OCI-M2 (cell line): ENCODE data around the gene ITCH.
"Not testable (repeated sequence)": the region's sequence is repeated elsewhere in the genome, so short reads cannot be mapped to it uniquely, and the experiment has no call there.

ENCODE experiments used
- DNase-seq: peaks from one replicate; lab custom pipeline; 2025; ENCODE audit not compliant: unreplicated experiment; lab: John Stamatoyannopoulos, UW

ITCH gene

DNA sequence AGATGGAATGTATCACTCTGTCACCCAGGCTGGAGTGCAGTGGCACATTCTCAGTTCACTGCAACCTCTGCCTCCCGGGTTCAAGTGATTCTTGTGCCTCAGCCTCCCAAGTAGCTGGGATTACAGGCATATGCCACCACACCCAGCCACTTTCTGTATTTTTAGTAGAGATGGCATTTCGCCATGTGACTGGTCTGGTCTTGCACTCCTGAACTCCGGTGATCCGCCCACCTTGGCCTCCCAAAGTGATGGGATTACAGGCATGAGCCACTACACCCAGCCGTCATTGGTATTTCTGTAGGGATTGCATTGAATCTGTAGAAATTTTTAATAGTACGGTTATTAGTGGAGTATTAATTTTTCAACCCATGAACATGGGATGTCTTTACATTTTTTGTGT is 134.5 kb downstream of the ITCH start:
- not testable (repeated sequence) for DNase-seq

DNA sequence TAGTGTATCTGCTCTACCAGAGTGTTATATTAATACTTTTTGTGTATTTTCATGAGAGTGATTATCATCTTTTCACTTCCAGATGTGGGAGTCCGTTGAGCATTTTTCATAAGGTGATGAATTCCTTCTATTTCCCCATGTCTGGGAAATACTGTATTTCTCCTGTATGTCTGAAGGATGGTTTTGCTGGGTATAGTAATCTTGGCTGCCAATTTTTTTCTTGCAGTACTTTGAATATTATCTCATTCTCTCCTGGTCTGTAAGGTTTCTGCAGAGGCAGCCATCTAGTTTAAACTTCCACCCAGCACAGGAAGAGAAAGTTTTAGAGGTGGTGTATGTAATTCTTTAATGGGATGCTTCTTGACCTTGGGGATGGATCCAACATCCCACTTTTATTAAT is 137.8 kb downstream of the ITCH start:
- DNase-seq: no peak

DNA sequence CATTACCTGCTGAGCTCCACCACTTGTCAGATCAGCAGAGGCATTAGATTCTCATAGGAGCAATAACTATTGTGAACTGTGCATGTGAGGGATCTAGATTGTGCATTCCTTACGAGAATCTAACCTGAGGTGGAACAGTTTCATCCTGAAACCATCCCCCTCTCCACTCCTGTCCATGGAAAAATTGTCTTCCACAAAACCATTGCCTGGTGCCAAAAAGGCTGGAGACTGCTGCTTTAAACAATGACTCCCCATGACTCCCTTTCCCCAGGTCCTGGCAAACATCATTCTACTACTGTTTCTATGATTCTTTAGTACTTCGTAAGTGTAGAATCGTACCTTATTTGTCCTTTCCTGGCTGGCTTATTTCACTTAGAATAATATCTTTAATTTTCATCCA is 143.4 kb downstream of the ITCH start:
- no peak for DNase-seq

DNA sequence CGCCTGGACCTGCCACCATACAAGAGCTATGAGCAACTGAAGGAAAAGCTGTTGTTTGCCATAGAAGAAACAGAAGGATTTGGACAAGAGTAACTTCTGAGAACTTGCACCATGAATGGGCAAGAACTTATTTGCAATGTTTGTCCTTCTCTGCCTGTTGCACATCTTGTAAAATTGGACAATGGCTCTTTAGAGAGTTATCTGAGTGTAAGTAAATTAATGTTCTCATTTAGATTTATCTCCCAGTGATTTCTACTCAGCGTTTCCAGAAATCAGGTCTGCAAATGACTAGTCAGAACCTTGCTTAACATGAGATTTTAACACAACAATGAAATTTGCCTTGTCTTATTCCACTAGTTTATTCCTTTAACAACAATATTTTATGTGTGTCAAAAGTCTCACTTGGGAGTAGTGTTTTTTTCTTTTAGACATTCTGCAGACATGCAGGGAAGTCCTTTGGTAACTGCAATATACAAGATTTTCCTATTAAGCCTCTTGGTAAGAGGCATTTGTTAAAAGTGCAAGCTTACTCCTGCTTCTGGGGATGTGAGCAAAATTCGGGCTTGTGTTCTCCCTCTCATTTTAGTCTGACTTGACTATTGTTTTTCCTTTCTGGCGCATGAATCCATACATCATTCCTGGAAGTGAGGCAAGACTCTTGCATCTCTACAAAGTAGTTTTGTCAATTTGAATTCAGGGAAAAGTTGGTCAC is 144.8 kb downstream of the ITCH start:
- no peak for DNase-seq

DNA sequence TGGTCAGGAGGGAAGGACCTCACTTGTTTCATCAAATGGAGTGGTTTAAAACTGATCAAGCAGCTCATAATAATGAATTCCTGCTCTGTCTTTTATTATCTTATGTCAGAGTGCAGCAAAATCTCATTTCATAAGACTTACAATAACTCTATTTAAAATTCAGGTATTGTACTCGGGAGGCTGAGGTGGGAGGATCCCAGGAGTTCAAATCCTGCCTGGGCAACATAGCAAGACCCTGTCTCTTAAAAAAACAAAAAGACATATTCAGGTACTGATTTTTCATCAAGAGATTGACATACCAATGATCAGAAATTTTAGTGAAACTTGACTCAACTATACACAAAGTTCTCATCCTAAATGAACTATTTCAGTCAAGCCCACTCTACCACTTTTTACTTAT is 147.5 kb downstream of the ITCH start:
- no peak for DNase-seq

DNA sequence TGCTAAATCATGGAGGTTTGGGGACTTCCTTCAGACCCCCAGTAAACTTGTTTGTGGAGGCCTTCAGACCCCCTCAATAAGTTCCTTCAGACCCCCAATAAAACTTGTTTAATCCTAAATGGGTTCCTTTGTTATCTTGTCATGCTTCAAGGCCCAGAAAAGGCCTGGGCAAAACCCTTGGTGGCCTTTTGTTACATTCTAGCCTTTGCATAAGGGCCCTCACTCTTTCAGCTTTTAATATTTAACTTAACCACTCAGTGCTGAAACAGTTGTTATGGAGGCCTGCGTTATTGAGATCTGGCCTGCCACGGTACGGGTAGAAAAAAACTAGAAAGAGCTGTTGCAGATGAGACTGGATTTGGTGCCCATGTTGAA is 148.8 kb downstream of the ITCH start:
- DNase-seq: no peak

DNA sequence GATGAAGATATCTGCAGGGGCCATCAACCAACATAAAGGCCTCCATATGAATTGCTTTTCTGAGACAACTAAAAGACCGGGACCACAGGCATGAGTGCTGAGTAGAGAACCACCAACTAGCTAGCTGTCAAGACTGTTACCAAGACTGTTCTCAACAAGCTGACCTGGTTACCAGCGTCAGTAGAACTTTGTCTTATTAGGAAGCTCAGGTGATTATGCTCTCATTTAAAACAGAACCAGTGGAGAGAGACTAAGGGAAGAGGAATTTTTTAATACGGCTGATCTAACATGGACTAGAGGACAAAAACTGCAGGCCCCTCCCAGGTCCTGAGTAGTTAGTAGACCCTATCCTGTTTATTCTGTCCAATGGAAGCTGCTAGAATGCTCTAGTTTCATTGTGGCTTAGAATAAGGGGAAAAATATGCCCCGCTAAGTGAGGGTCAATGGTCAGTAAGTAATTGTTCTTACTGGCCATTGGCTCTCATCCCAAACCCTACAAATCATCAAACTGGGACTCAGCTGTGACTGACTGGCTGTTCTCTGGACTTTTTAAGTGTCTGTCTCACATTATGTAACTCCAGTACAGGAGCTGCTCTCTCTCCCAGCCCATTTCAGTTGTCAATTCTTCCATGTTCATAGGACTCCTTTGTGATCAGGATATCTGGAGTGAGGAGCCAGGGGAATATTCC is 149.3 kb downstream of the ITCH start:
- DNase-seq: no peak

DNA sequence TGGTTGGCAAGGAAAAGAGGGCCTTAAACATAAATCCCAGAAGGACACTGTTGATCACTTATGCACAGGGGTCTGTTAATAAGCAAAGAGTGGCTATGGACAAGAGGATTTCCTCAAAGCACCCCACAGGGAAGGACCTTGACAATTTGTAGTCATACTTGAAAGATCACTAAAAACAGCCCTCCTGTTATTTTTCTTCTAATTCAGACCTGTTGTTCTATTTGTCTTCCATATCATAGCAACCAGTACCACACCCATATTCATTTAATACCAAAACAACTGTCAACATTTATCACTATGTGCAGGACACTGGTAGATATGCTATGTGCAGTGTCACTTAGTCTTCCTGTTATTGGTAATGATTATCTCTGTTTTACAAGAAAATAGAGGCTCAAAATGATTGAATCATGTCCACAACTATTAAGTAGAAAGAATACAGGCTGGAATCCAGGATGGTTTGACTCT is 149.9 kb downstream of the ITCH start:
- DNase-seq: no peak

DNA sequence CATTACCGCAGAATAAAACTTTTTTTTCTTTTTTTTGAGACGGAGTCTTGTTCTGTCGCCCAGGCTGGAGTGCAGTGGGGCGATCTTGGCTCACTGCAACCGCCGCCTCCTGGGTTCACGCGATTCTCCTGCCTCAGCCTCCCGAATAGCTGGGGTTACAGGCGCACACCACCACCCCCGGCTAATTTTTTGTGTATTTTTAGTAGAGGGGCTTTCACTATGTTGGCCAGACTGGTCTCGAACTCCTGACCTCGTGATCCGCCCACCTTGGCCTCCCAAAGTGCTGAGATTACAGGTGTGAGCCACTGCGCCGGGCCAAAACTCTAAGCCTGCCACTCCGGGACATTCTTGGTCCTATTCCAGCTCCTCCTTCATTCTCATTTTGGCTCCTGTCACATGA is 151.0 kb downstream of the ITCH start:
- not testable (repeated sequence) for DNase-seq

DNA sequence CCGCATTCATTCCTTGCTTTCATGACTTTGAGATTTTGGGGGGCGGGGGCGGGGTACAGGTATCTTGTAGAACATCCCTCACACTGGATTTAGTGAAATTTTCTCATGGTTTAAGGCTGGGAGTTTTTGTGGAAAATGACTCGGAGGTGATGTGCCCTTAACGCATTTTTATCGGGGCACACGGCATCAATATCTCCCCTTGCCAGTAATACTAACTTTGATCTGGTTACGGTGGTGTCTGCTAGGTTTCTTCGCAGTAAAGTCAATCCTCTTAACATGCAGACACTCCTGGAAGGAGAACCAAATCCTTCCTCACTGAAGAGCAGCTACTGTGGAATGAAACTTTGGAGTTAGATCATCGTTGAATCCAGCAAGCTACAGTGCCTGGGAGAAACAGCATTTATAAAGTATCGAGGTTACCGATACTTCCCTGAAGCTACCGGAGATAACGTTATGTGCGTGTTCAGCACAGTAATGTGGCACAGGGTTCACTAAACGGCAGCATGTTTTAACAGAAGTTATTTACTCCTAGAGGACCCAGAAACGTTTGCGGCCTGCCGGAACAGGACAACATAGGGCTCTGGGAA is 151.9 kb downstream of the ITCH start:
- DNase-seq: no peak

DNA sequence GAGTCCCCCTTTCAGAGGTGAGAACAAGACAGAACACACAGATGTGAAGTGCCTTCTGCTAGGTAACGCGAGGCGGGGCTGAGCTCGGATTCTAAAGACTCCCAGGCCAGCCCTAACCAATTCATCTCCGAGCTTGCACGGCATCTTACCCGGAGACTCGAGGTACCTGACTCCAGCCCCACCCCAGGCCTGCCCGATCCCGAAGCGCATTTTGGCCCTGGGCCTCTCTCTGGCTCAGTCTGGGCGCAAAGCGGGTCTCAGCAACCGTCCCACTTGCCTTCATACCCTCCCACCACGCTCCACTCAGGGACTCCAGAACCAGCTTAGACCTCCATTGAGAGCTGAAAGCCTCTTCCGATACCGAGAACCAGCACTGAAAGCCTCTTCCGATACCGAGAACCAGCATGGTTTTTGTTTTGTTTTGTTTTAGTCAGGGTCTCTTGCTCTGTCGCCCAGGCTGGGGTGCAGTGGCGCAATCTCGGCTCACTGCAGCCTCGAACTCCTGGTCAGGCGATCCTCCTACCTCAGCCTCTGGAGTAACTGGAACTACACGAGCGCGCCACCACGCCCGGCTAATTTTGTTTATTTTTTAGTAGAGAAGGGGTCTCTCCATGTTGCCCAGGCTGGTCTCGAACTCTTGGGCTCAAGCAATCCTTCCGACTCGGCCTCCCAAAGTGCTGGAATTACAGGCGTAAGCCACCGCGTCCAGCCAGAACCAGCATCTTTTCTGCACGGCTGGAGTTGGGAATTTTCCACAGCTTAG is 152.6 kb downstream of the ITCH start:
- peak; percentile 37 for DNase-seq

DNA sequence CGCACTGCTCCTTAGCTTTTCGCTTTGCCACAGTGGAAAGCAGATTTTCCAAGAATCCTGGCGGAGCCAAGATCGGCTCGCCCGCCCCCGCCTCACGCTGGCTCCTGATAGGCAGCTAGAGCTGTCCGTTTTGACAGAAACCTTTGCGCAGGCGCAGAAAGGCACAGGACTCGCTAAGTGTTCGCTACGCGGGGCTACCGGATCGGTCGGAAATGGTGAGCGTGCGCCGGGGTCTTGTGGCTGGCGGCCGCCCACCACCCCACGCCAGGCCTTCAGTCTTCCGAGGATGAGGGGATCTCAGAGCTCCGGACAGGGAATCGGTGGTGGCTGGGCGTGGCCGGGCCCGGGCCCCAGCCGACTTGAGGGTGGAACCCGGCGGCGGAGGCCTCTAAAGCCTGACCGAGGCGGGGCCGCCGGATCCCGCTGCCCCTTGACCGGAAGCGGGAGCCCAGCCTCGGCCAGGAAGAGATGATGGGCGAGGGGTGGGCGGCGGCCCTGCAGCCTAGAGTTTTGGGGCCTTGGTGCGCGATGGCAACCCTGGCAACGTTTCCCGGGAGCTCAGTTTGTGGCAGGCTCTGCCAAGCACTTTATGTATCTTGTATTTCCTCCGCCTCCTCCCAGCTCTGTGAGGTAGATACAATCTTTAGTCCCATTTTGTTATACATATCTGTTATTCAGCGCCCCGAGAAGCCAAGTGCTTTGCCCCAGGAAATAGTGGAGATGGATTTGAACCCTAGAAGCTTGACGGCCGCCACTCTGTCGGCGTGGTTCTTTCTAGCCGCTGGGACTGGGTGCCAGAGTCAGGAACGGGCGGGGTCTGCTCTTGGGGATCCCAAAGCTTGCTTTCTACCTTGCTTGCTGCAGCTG is 153.4 kb downstream of the ITCH start, which contains the start of gene DYNLRB1:
DYNLRB1 (plus strand) TSS at position 176 of the 867 bp plus-strand sequence; CDS start at position 213, 37 bp downstream.
- peak; percentile 82 for DNase-seq

DNA sequence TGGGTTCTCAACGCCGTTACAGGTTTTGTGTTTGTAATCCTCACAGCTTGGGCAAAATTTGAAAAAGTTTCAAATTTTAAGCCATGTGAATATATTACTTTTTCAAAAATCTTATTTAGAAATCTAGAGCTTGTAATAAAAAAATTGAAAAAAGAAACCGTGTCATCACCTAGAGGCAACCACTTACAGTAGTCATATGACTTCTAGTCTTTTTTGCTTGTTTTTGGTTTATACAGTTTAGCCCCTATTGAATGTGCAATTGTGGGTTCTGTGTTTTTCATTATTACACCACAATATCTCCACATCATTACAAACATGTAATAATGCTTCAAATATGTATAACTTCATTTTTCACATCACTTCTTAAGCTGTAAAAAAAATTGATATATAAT is 154.0 kb downstream of the ITCH start:
- no peak for DNase-seq

DNA sequence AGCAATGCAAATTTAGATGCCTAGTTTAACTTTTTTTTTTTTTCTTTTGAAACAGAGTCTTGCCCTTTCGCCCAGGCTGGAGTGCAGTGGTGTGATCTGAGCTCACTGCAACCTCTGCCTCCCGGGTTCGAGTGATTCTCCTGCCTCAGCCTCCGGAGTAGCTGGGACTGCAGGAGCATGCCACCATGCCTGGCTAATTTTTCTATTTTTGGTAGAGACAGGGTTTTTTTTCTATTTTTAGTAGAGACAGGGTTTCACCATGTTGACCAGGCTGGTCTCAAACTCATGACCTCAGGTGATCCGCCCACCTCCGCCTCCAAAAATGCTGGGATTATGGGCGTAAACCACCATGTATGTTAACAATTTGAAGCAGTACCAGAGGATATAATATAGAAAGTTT is 155.8 kb downstream of the ITCH start:
- not testable (repeated sequence) for DNase-seq

DNA sequence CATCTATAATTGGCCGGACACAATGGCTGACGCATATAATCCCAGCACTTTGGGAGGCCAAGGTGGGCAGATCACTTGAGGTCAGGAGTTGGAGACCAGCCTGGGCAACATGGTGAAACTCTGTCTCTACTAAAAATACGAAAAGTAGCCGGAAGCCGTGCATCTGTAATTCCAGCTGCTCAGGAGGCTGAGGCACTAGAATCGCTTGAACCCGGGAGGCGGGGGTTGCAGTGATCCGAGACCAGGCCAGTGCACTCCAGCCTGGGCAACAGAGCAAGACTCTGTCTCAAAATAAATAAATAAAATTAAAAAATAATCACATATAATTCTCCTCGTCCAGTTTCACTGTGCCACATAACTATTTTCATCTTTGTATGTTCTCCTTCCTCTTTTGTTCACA is 156.8 kb downstream of the ITCH start:
- DNase-seq: not testable (repeated sequence)

DNA sequence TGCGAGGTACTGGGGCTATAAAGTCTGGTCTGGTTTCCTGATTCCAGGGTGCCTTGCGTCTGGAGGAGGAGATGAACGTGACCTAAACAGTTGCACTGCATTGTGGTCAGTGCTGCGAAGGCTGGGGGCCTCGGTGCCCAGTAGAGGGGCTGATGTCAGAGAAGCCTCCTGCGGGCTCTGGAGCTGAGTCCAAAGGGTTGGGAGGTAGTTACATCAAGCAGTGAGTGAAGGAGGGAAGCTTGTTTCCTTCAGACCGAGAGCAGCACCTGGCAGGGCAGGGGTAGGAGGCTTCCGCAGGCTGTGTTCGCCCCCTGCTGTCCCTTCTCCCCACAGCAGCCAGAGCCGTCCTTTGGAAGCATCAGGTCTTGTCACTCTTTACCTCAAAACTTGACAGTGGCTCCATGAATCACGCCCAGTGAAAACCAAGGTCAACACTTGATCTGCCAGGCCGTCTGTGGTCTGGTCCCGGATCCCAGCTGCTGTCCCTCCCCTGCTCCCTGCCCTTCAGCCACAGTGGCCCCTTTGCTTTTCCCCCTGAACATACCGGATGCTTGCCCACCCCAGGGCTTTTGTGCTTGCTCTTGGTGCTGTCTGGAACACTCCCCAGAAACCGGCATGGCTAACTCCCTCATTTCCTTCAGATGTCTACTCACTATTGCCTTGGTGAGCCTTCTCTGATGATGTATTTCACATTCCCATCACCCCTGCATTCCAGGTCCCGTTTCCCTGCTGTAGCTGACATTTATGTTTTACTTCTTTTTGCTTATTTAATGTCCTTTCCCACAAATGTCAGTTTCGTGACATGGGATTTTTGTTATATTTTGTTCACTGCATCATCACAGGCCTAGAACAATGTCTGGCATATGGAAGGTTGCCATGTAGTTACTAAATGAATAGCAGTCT is 160.1 kb downstream of the ITCH start:
- no peak for DNase-seq

DNA sequence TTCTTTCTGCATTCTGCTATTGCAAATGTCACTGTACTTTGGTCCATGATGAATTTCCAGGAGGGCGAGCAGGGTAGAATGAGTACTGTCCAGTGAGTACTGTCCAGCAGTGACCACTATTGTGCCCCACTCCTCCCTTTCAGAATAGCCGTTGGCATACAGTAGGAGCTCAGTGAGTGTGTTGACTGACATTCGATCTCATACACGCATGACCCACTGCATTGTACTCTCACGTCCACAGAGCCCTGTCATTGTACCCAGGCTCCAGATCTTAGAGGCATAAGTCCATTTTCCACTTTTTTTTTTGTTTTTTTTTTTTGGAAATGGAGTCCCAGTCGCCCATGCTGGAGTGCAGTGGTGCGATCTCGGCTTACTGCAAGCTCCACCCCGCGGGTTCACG is 161.4 kb downstream of the ITCH start:
- no peak for DNase-seq

DNA sequence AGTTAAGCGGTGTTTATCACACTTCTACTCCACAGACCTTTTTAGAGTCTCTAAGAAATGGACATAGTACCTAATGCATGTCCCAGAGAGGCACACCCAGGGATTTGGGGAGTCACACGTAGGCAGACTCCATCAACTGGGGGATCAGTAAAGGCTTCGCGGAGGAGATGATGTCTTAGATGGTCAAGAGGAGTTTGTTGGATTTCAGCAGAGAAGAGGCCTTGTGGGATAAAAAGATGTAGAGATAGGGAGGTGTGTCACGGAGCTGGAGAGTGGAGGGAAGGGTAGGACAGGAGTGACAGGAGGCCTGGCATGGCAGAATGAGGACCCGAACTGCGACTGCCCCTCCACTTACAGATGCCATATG is 162.3 kb downstream of the ITCH start:
- DNase-seq: no peak

DNA sequence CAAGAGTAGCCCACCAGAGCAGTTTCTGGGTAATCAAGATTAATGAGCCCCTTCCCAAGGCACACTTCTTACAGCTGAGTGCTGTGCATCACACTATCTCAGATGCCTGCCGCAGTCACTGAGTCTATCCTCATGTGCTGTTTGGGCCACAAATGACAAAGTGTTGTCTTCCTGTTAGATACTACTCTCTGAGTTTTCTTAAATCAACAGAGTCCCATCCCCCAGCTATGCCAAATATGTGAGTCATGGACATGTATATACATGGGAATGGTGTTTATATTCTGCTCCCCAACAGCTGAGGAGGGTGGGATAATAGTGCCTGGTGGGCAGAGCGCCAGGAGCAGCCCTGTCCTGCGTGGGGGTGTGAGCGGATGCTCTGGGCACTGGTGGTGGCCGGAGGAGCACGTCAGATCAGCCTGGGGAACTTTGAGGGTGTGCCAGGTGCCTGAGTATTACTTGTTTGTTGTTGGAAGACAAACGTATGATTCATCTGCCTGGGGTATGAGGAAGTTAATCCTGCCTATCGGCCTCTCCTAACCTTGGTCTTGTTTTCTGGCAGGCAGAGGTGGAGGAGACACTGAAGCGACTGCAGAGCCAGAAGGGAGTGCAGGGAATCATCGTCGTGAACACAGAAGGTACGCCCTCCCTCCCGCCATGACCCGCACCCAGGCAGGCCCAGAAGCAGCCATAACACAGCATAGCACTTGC is 162.8 kb downstream of the ITCH start:
- no peak for DNase-seq
